ENCODE measurements around the gene UBE2L5. TPM values are rescaled to one million over a fixed set of nuclear protein-coding genes. Genes with fewer than 3 reads are reported as not detected.

UBE2L5 gene
- total and polyA plus RNA-seq, 2 of the 13 experiments (the other 11 are each of a cell fraction or from before 2014, with no cell fraction given), result 0.13 TPM; not detected in 1

DNA sequence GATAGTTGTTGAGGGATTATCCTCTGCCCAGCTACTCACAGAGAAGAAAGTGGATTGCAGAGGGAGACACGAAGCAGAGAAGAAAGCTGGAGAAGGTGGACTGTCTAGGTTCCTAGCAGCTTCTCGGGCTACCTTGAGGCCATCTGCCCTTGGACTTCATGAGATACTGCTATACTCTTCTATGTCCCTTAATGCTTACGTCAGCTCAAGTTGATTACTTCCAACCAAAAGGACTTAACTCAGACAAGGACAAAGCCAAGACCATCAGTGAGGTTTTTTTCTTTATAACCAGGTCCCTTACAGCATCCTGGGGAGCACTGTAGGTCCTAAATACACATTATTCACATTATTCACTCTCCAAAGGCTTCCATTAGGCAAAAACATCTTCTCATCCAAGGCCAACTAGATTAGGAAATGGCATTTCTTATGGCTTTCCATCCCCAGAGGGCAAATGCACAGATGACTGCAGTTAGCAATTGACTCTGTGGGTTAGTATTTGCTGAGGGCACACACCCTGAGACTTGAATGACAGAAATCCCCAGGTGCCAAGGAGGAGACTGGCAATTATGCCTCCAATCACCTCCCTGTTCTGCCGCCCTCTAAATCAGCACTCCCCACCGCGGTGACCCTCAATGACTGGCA, 4.1 kb upstream of the UBE2L5 start:
- Histone ChIP-seq H4K20me1 (ENCODE audit: insufficient read depth, low read length) (no peaks in the 10 kb centered on the region), H2AFZ (ENCODE audit: low read length) (no peak overlapping the region), H3K27ac (ENCODE audit: extremely low read length, insufficient read depth, low read length) (no peak overlapping the region), H3K36me3 (replicated peaks in 1 of 2; ENCODE audit: control insufficient read depth in 1 of 2, insufficient read depth in 2 of 2, low read length in 2 of 2) (no peaks in the 10 kb centered on the region), H3K27me3 (ENCODE audit: control insufficient read depth in 1 of 2, insufficient read depth in 2 of 2, low read length in 2 of 2) (peaks cover 4 to 41% of the 10 kb centered on the region in 2 experiments), H3K4me2 (ENCODE audit: low read depth, low read length) (no peak overlapping the region), H3K79me2 (ENCODE audit: insufficient read depth, low read length) (no peaks in the 10 kb centered on the region), H3K4me3 (replicated peaks in 1 of 3; ENCODE audit: insufficient read depth in 1 of 3, low read depth in 2 of 3, low read length in 3 of 3) (no peak overlapping the region), H3K4me1 (ENCODE audit: insufficient read depth, low read length) (peaks cover 8% of the 10 kb centered on the region), H3K9me3 (ENCODE audit: low read length) (no peaks in the 10 kb centered on the region), H3K9ac (ENCODE audit: insufficient read depth, low read depth, low read length) (no peak overlapping the region)
- DNase-seq (ENCODE audit: low spot score) (no peak), FAIRE-seq (no peak), ATAC-seq (no peak)
- in situ Hi-C loops (cut with HindIII; ENCODE audit: extremely low pct_ligation_motif_present, low pct_unique_long_range_greater_than_20kb), result no loop called here
- ChIA-PET CTCF (ENCODE audit: low intra/inter-chr PET ratio, low total read pairs) (no interaction called here), POLR2A (no interaction called here)
- intact Hi-C loops (cut with micrococcal nuclease; ENCODE audit: unreplicated experiment), result no loop called here
- WGBS (ENCODE audit: low lambda C conversion rate), result 51% methylated on average over 6 of the region's 6 CpGs
- BruUV-seq (replicated peaks), result no TSS peak
- TF ChIP-seq RBAK (CRISPR knock-in tag; IDR thresholded peaks at IDR 0.05), result no peak
- TF ChIP-seq ZNF44 (CRISPR knock-in tag; IDR thresholded peaks at IDR 0.05), result no peak
- TF ChIP-seq MAFF (IDR thresholded peaks at IDR 0.05; ENCODE audit: low read depth, low read length), result peak; percentile 57; the same call in 1 of the 2 replicates
- peak in 1 of 2 experiments; percentile 73; a peak in 3 of 4 replicates for TF ChIP-seq MAFK (conservative IDR thresholded peaks at IDR 0.05 in 1 of 2, IDR thresholded peaks at IDR 0.05 in 1 of 2; ENCODE audit: low read length in 2 of 2)
- no peak for TF ChIP-seq TBL1XR1 (IDR thresholded peaks at IDR 0.05; ENCODE audit: borderline replicate concordance, low read length, partially characterized antibody)

DNA sequence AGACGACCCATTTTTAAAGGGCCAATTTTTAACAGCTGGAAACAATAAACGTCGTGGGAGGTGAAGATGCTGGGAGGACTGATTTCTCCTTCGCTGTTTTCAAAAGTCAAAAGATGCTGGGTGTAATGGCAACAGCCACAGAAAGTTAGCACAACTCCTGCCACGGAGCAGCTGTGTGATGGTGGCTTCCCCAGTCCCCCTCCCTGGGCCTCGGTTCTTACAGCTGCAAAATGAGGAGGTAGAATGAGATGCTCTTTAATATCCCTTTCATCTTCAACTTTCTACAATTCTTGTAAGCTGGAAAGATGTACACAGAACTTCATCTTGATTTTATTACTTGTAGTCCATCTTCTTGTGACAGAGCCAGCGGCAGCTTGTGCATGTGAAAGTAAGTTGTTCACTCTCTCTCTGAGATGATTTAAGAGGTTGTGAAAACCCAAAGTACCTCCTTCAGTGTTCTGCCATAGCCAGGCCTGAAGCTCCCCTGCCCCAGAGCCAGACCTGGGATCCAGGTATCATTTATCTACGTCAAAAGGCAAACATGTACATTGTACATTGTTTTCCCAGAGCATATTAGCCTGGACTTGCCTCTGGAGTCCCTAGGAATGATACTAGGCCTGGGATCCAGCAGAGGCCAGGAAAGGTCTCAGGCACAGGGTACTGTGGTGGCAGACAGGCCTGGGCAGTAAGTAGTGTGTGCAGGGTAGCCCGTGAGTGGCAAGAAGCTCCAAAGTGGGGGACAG, 3.4 kb upstream of the UBE2L5 start:
- FAIRE-seq (no peak), ATAC-seq (peak; percentile 13; the same call in 1 of the 3 replicates), DNase-seq (ENCODE audit: low spot score) (no peak)
- H3K4me2 ChIP-seq (ENCODE audit: low read depth, low read length), result no peak overlapping the region
- no peaks in the 10 kb centered on the region for H3K9me3 ChIP-seq (ENCODE audit: low read length)
- no TSS peak for BruUV-seq (replicated peaks)
- H3K79me2 ChIP-seq (ENCODE audit: insufficient read depth, low read length), result no peaks in the 10 kb centered on the region
- H3K27me3 ChIP-seq (ENCODE audit: control insufficient read depth in 1 of 2, insufficient read depth in 2 of 2, low read length in 2 of 2), result peaks cover 4 to 48% of the 10 kb centered on the region in 2 experiments
- peaks cover 12% of the 10 kb centered on the region for H3K4me1 ChIP-seq (ENCODE audit: insufficient read depth, low read length)
- ChIA-PET CTCF (ENCODE audit: low intra/inter-chr PET ratio, low total read pairs) (no interaction called here), POLR2A (no interaction called here)
- H3K27ac ChIP-seq (ENCODE audit: extremely low read length, insufficient read depth, low read length), result no peak overlapping the region
- no peak overlapping the region for H3K9ac ChIP-seq (ENCODE audit: insufficient read depth, low read depth, low read length)
- in situ Hi-C loops (cut with HindIII; ENCODE audit: extremely low pct_ligation_motif_present, low pct_unique_long_range_greater_than_20kb), result no loop called here
- intact Hi-C loops (cut with micrococcal nuclease; ENCODE audit: unreplicated experiment), result no loop called here
- H3K36me3 ChIP-seq (replicated peaks in 1 of 2; ENCODE audit: control insufficient read depth in 1 of 2, insufficient read depth in 2 of 2, low read length in 2 of 2), result no peaks in the 10 kb centered on the region
- no peaks in the 10 kb centered on the region for H4K20me1 ChIP-seq (ENCODE audit: insufficient read depth, low read length)
- no peak overlapping the region for H3K4me3 ChIP-seq (replicated peaks in 1 of 3; ENCODE audit: insufficient read depth in 1 of 3, low read depth in 2 of 3, low read length in 3 of 3)
- 42% methylated on average over 9 of the region's 9 CpGs for WGBS (ENCODE audit: low lambda C conversion rate)
- H2AFZ ChIP-seq (ENCODE audit: low read length), result no peak overlapping the region
- no peak for TF ChIP-seq DPF2 (CRISPR knock-in tag; IDR thresholded peaks at IDR 0.05; ENCODE audit: borderline replicate concordance, low read depth)
- no peak for TF ChIP-seq ELF4 (CRISPR knock-in tag; IDR thresholded peaks at IDR 0.05; ENCODE audit: borderline replicate concordance)
- TF ChIP-seq, protein P1, sequence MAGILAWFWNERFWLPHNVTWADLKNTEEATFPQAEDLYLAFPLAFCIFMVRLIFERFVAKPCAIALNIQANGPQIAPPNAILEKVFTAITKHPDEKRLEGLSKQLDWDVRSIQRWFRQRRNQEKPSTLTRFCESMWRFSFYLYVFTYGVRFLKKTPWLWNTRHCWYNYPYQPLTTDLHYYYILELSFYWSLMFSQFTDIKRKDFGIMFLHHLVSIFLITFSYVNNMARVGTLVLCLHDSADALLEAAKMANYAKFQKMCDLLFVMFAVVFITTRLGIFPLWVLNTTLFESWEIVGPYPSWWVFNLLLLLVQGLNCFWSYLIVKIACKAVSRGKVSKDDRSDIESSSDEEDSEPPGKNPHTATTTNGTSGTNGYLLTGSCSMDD (CRISPR knock-in tag; IDR thresholded peaks at IDR 0.05), result no peak
- TF ChIP-seq NFKBIZ (CRISPR knock-in tag; IDR thresholded peaks at IDR 0.05), result no peak
- TF ChIP-seq ZNF782 (CRISPR knock-in tag; IDR thresholded peaks at IDR 0.05; ENCODE audit: borderline replicate concordance), result no peak
- no peak for TF ChIP-seq ZNF558 (CRISPR knock-in tag; IDR thresholded peaks at IDR 0.05; ENCODE audit: borderline replicate concordance)
- TF ChIP-seq MEF2D (CRISPR knock-in tag; IDR thresholded peaks at IDR 0.05), result no peak
- TF ChIP-seq, protein P2, sequence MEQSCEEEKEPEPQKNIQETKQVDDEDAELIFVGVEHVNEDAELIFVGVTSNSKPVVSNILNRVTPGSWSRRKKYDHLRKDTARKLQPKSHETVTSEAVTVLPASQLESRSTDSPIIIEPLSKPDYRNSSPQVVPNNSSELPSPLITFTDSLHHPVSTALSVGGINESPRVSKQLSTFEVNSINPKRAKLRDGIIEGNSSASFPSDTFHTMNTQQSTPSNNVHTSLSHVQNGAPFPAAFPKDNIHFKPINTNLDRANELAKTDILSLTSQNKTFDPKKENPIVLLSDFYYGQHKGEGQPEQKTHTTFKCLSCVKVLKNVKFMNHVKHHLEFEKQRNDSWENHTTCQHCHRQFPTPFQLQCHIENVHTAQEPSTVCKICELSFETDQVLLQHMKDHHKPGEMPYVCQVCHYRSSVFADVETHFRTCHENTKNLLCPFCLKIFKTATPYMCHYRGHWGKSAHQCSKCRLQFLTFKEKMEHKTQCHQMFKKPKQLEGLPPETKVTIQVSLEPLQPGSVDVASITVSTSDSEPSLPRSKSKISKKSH (CRISPR knock-in tag; IDR thresholded peaks at IDR 0.05; ENCODE audit: borderline replicate concordance), result no peak

Measured in HepG2 (cell line).